T follicular helper cell (primary cell): Measurements from ENCODE around the gene USH2A.

Experiments used
- DNase-seq: peaks from one replicate; pipeline ENCODE4 v3.0.0-alpha.2; 2020; ENCODE audit warnings: low read depth

USH2A gene

DNA sequence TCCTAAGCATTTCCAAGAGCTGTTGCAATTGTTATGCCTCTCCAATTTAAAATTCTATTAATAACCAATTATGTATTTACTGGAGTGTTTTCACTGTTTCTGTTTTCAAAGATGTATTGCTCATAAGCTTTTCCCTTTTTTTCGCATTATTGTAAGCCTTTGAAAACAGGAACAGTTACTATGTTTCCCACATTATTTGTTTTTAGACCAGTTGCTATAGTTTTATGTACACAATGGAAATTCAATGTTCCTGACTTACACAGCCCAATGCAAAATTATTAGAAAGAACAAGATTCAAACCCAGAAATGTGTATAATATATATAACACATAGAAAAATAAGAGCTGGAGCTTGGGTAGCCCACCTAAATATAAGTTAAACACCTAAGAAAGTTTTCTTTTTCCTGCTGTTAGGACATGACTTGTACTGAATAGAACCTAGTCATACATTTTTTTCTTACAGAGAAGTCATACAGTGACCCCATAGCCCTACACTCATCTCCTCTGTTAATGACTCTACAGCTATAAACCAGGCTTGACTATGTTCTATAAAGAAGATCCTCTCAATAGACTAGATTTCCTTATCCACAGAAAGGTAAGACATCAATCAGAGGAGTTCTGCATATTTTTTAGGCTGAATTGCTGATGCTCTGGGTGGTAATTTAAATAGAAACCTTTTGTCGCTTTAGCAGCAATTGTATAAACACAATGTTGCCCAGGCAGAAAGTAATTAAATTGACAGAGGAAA is 299.6 kb downstream of the USH2A start:
- DNase-seq, result no peak

DNA sequence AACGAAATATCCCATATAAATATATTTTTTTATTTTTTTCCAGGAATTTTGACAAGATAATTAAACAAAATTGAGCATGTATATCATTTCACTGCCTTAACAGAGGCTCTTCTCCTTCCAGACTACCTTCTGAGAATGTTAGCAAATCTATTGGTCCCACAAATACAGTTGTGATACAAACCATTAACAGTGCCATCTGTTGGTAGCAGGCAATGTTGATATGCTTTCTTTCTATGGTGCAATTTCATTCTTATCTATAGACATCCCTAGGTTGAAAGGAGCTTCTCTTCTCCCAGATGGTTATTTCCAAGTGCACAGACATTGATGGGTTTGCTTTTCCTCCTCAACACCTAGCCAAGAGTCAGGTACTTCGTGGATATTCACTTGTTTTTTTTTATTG is 303.6 kb downstream of the USH2A start:
- no peak for DNase-seq

DNA sequence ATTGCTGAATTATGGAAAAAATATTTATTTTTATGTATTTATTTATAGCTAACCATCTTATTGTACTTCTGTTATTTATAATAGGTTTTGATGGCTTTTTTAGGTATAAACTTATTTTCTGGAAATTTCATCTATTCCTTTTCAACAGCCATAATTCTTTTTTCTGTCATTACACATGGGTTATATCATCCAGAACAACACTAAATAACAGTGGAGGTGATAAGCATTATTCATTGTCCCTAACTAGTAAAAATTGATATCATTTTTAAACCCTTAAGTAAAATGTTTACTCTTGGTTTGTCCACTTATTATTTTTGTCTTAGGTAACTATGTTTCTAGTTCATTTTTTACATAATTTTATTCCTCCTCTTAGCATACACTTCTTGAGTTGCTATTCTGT is 309.1 kb downstream of the USH2A start:
- DNase-seq, result no peak

DNA sequence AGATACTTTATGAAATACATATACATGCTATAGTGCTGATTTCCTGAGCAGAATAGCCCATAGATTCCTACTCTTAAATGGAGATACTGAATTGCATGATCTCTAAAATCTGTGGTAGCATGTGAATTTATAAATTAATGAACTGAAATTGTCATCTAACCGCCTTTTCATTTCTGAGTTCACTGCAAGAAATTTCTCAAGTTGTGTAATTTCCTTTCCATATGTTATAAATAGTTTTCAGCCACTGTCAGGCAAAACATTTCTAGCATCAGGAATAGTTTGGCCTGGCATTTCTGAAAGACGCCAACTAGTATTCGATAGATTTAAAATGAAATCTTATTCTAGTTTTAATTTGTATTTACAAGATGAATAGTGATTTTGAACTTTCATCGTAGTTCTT is 310.1 kb downstream of the USH2A start:
- no peak for DNase-seq

GRCh38 chr1:216111842-216112241 is 311.4 kb downstream of the USH2A start:
- no peak for DNase-seq

- no peak for DNase-seq
Observed at GRCh38 chr1:216095400-216095799, 327.8 kb downstream of the USH2A start.

DNA sequence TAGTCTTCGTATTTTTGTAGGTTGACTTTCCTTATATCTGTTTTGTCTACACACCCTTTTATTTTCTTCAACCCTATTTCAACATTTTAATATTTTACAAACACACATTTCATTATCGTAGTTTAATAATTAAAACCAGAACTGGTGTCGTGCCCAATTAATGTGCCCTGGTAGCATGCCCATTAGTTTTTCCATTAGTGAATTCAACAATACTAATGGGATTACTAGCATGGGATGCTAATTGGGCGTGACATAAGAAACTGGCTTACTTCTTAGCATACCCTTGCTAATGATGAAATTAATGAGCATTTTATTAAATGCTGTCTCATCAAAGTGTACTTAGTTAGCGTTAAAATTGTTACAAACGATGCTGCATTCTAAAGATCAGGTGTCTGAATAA is 332.7 kb downstream of the USH2A start:
- DNase-seq, result no peak

DNA sequence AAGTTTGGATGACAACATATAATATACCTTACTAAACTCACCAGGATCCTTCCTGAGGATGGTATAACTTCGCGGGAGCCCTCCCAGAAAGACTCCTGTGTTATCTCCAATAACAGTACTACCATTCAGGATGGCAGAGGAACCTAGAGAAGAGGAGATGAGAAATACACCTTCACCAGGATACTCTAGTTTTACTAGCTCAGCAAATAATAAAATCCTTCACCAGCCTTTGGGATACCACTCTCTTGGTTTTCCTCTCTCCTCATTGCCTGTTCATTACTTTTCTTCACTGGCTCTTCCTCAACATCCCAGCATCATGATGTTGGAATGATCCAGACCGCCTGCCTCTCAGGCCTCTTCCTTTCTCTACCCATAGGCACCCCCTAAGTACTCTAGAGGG is 336.6 kb downstream of the USH2A start:
- no peak for DNase-seq

DNA sequence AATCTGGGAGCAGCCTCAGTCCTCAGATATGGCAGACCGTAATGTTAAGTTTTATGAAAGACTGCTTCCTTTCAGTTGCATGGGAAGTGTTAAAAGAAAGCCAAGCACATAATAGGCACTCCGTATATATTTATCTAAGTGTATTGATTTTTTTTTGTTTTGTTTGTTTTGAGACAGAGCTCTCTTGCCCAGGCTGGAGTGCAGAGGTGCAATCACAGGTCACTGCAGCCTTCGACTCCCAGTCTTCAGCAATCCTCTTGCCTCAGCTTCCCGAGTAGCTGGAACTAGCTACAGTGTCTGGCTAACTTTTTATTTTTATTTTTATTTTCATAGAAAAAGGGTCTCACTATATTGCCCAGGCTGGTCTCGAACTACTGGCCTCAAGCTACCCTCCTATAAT is 341.8 kb downstream of the USH2A start:
- DNase-seq, result no peak

GRCh38 chr1:216076751-216077150 is 346.5 kb downstream of the USH2A start:
- no peak for DNase-seq

DNA sequence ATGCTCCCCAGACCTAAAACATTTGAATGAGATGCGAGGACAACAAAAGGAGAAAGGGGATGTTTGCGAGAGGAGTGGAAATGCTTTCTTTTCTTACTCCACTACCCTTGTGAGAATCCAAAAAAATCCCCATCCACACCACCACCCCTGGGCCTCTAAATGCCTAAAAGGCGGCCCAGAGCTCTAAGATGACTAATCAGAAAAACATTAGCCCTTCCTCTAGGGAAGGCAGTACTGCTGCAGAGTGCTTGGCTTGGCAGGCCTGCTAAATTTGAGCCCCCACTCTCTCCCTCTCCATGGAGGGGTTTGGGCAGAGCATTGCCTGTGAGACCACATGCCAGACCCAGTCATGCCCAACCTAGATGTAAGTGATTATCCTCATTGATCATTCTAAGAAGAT is 347.9 kb downstream of the USH2A start:
- no peak for DNase-seq

- no peak for DNase-seq
Observed at GRCh38 chr1:216073793-216074595, 349.3 kb downstream of the USH2A start.

DNA sequence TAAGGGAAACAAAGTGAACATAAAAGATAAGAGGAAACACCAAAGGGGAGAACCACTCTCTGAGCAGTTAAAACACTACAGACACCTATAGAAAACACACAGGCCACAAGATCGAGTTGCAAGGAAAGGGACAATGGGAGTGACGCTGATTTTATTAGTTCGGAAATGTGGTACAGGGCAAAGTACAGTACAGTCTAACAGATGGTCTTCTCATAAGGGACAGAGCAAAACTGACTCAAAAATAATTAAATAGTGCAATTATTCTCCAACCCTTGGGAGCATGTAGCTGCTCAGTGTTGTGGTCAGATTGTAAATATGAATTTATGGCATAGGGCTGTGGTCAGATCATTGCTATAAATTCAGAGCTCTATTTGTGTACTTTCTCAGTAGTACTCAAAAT is 352.0 kb downstream of the USH2A start:
- DNase-seq, result no peak

GRCh38 chr1:216064643-216065042 is 358.6 kb downstream of the USH2A start:
- DNase-seq, result no peak

DNA sequence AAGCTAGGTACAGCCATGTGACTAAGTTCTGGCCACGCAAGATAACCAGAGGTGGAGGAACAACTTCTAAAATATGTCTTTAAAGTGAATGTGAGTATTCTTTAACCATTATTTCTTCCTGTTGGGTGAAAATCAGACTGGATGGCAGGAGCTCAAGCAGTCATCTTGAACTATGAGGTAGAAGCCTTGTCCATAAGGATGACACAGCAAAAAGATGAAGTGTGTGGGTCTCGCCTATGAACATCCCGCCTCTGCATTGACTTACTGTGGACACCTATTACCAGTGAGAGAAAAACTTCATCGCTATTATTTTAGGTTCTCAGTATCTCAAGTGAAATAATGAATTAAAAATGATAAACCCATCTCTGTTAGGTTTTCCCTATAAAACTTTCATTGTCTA is 365.3 kb downstream of the USH2A start:
- DNase-seq, result no peak

- no peak for DNase-seq
Observed at GRCh38 chr1:216057063-216057462, 366.2 kb downstream of the USH2A start.

- DNase-seq, result no peak
Observed at GRCh38 chr1:216055004-216055403, 368.2 kb downstream of the USH2A start.

- no peak for DNase-seq
Observed at GRCh38 chr1:216054600-216054999, 368.6 kb downstream of the USH2A start.

- no peak for DNase-seq
Observed at GRCh38 chr1:216051071-216051470, 372.2 kb downstream of the USH2A start.

DNA sequence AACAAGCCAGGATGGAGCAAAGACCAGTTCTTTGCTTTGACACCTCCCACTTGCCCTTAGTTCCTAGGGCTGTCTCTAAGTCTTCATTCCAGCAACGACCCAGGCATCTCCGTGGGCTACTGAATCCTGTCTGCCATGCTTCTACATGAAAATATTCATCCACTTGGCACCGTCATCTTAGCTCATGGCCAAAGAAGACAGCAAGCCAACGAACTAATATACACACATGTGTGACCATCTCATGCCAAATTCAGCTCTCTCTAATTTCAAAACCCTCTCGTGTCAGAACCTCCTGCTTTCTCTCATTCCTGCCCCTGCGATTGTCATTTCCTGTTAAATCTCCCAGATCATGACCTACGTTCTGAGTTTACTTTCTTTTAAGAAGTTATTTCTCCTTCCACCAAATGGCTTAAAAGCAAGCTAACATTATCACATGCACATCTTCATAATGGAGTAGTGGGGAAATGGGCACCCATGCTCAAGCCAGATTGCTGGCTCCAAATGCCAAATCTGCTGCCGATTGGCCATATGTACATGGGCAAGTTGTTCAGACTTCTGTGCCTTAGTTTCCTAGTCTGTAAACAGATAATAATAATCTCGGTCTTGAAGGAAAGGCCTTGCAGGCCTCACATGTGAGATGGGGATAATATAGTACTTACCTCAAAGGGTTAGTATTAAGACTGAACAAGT is 373.4 kb downstream of the USH2A start:
- no peak for DNase-seq

DNA sequence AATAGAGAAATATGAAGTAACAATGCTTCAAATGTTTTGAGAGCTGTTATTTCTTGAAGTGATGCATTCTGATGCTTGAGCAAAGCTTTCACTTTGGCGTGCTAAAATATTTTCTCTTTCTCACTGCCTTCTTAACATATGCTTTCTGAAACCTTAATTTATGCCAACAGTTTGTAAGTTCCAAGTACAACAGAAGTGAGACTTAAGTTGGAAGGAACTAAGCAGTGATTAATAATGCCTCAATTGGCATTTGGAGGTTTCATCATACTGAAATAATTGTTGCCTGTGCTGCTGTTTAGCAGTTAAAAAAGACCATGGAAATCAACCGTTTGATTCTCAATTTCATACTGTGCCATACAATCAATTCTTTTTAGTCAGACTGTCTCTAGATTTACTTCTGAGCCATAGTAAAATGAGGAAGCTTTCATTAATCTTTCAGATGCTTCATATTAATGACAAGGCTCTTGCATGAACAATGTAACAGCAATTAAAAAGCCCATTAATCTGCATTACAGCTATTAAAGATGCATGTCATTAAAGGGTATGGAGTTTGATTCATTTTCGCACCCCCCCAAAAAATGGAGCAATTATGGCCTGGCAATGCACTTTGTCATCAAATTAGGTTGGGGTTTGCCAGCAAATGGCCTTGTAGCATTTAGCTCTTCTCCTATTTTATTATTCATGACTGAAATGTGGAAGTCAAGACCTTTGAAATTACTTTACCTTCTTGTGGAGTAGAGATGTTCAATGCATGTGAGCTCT is 375.3 kb downstream of the USH2A start:
- no peak for DNase-seq

GRCh38 chr1:216046336-216046735 is 376.9 kb downstream of the USH2A start:
- DNase-seq, result no peak
